DND-41 (cell line): ENCODE measurements around the gene KCTD18.

ENCODE experiments used
- ATAC-seq: fragments of 200-7000 bp; cut with Tn5 transposase; 3 replicates; pipeline ENCODE4 v1.9.1; 2021; ENCODE audit warnings: low read depth; ENCODE audit not compliant: insufficient read depth
- DNase-seq: peaks from one replicate; pipeline ENCODE4 v3.0.0-alpha.2; 2020
- H2AFZ ChIP-seq: 2 replicates; pipeline ENCODE4 v1.6.0; 2012; ENCODE audit warnings: low read depth, low read length
- H3K27ac ChIP-seq: 2 replicates; pipeline ENCODE4 v1.5.1; 2012; ENCODE audit warnings: low read length, inconsistent platforms
- H3K27me3 ChIP-seq: fragments of 200-600 bp; sonication (generic); 2 replicates; pipeline ENCODE4 v1.6.0; 2012; ENCODE audit warnings: low read length, mild to moderate bottlenecking, inconsistent platforms; ENCODE audit not compliant: insufficient read depth, poor library complexity
- H3K36me3 ChIP-seq: 2 replicates; pipeline ENCODE4 v1.5.1; 2012; ENCODE audit warnings: low read length, inconsistent platforms; ENCODE audit not compliant: insufficient read depth
- H3K4me1 ChIP-seq: 2 replicates; pipeline ENCODE4 v1.5.1; 2012; ENCODE audit warnings: mild to moderate bottlenecking, low read length; ENCODE audit not compliant: insufficient read depth
- H3K4me2 ChIP-seq: 2 replicates; pipeline ENCODE4 v1.6.0; 2012; ENCODE audit warnings: mild to moderate bottlenecking, moderate library complexity, low read length, inconsistent platforms; ENCODE audit not compliant: insufficient read depth
- H3K4me3 ChIP-seq, 2 experiments: fragments of 200-600 bp in 1 of 2; shearing (Covaris generic) in 1 of 2; 2 replicates each; pipeline ENCODE4 v1.5.1; 2012 to 2016; ENCODE audit warnings: inconsistent platforms in 2 of 2, low read length in 2 of 2, mild to moderate bottlenecking in 2 of 2, low read depth in 1 of 2, moderate library complexity in 1 of 2
- H3K79me2 ChIP-seq: 2 replicates; pipeline ENCODE4 v1.6.0; 2012; ENCODE audit warnings: low read length, inconsistent platforms; ENCODE audit not compliant: insufficient read depth
- H3K9ac ChIP-seq: 2 replicates; pipeline ENCODE4 v1.6.0; 2012; ENCODE audit warnings: low read depth, mild to moderate bottlenecking, inconsistent platforms, low read length, moderate library complexity
- H3K9me3 ChIP-seq: 2 replicates; pipeline ENCODE4 v1.5.1; 2012; ENCODE audit warnings: low read length, moderate library complexity, mild to moderate bottlenecking, inconsistent platforms; ENCODE audit not compliant: insufficient read depth, severe bottlenecking
- H4K20me1 ChIP-seq: 2 replicates; pipeline ENCODE4 v1.6.0; 2012; ENCODE audit warnings: low read length; ENCODE audit not compliant: insufficient read depth
- CTCF ChIP-seq: IDR thresholded peaks from 2 replicates; pipeline ENCODE4 v1.5.1; 2012; ENCODE audit warnings: borderline replicate concordance, low read length, moderate library complexity, mild to moderate bottlenecking; ENCODE audit not compliant: poor library complexity, severe bottlenecking; ENCODE audit errors: extremely low read depth
- EZH2 ChIP-seq: IDR thresholded peaks from 3 replicates; pipeline ENCODE4 v1.6.1; 2012; ENCODE audit warnings: borderline replicate concordance, low read depth, mild to moderate bottlenecking, moderate library complexity, low read length, inconsistent platforms; ENCODE audit not compliant: severe bottlenecking

Gene KCTD18

DNA sequence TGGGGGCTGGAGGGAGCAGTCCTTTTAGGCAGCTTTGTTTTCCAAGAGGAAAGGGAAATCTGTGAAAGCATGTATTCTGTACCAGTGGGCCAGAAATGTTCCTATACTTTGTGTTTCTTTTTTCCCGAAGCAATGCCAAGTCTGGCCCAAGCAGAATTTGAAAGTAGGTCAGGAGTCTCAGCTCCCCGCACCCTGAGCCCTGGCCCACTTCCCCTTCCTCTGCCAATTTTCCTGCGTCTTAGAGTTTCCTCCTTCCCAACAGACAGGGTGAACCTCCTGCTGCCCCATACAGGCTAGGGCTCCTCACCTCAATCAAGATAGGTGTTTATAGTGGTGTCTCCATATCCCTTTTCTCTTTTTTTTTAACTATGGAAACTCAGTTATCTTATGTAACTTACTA lies 65.3 kb downstream of the KCTD18 start:
- no peak for TF ChIP-seq CTCF
- TF ChIP-seq EZH2, result no peak
- Histone ChIP-seq H3K9ac (no peak overlapping the region), H3K9me3 (no peaks in the 10 kb centered on the region), H4K20me1 (no peaks in the 10 kb centered on the region), H3K79me2 (no peaks in the 10 kb centered on the region), H3K27me3 (peaks cover 24% of the 10 kb centered on the region), H3K36me3 (no peaks in the 10 kb centered on the region), H3K27ac (no peak overlapping the region), H3K4me3 (no peak overlapping the region), H2AFZ (no peak overlapping the region), H3K4me2 (no peak overlapping the region), H3K4me1 (no peaks in the 10 kb centered on the region)
- DNase-seq, result no peak
- no peak for ATAC-seq

DNA sequence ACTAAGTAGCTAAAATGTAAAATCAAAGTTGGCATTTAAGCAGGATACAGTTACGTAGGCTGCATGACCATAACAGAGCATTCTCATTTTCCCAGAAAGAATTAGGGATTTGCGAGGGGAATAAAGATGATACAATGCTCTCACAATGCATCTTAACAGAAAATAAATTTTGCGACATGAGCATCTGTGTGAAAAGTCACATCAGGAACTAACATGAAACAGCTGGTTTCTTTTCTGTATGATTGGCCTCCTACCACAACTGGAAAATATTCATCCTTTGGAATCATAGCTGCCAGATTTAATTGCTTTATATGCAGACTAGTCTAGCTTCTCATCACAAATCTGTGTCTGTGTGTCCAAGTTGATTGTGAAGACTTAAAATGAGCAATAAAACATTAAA lies 66.0 kb downstream of the KCTD18 start:
- Histone ChIP-seq H3K27me3 (peaks cover 20% of the 10 kb centered on the region), H3K4me2 (no peak overlapping the region), H3K27ac (no peak overlapping the region), H3K4me3 (no peak overlapping the region), H4K20me1 (no peaks in the 10 kb centered on the region), H2AFZ (no peak overlapping the region), H3K9ac (no peak overlapping the region), H3K36me3 (no peaks in the 10 kb centered on the region), H3K79me2 (no peaks in the 10 kb centered on the region), H3K4me1 (no peaks in the 10 kb centered on the region), H3K9me3 (no peaks in the 10 kb centered on the region)
- no peak for ATAC-seq
- no peak for DNase-seq
- TF ChIP-seq CTCF, result no peak
- no peak for TF ChIP-seq EZH2

DNA sequence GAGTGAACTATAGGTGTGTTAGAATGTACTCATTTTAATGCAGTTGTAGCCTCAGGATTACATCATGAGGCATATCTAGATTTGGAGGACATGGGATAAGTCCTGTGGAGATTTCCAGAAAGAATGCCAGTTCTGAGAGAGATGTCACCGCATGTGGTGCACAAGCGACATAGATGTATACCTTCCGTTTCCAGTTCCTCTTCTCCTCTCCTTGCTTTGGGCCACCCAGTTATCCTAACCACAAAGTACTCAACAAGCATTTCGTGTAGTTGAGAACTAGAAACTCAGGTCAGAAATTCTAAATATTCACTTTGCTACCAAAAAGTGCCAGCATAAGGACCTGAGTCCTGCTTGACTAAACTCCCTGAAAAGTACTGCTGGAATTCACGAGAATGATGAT lies 66.5 kb downstream of the KCTD18 start:
- Histone ChIP-seq H2AFZ (no peak overlapping the region), H3K79me2 (no peaks in the 10 kb centered on the region), H3K4me3 (no peak overlapping the region), H3K9ac (no peak overlapping the region), H3K27ac (no peak overlapping the region), H3K36me3 (no peaks in the 10 kb centered on the region), H4K20me1 (no peaks in the 10 kb centered on the region), H3K4me2 (no peak overlapping the region), H3K9me3 (no peaks in the 10 kb centered on the region), H3K27me3 (peaks cover 18% of the 10 kb centered on the region), H3K4me1 (no peaks in the 10 kb centered on the region)
- DNase-seq (no peak), ATAC-seq (no peak)
- TF ChIP-seq CTCF, result no peak
- TF ChIP-seq EZH2, result no peak

DNA sequence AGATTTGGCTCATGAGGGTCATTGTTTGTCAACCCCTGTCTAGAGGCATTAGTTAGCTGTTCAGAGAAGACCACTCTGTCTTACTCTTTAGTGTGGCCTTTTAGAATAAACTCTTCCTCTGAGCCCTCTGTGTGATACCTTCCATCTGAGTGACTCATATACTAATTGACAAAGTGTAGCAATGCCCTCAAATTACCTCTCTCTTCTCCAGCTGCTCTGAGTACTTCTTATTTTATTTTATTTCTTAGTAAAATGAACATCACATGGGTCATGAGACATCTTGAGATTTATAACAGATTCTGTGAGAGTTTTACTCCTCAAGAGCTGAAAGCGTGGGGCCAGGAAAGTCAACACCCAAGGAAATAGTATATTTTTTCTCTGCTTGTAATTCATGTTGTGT lies 67.4 kb downstream of the KCTD18 start:
- no peak for DNase-seq
- peaks cover 18% of the 10 kb centered on the region for H3K27me3 ChIP-seq
- H3K79me2 ChIP-seq, result no peaks in the 10 kb centered on the region
- H3K4me2 ChIP-seq, result no peak overlapping the region
- H4K20me1 ChIP-seq, result no peaks in the 10 kb centered on the region
- H3K4me3 ChIP-seq, result no peak overlapping the region
- no peak for ATAC-seq
- no peaks in the 10 kb centered on the region for H3K4me1 ChIP-seq
- H3K27ac ChIP-seq, result no peak overlapping the region
- TF ChIP-seq EZH2, result no peak
- TF ChIP-seq CTCF, result no peak
- H3K9ac ChIP-seq, result no peak overlapping the region
- H3K9me3 ChIP-seq, result no peaks in the 10 kb centered on the region
- no peak overlapping the region for H2AFZ ChIP-seq
- H3K36me3 ChIP-seq, result no peaks in the 10 kb centered on the region
